ENCODE measurements around the gene ADK.

ADK gene

DNA sequence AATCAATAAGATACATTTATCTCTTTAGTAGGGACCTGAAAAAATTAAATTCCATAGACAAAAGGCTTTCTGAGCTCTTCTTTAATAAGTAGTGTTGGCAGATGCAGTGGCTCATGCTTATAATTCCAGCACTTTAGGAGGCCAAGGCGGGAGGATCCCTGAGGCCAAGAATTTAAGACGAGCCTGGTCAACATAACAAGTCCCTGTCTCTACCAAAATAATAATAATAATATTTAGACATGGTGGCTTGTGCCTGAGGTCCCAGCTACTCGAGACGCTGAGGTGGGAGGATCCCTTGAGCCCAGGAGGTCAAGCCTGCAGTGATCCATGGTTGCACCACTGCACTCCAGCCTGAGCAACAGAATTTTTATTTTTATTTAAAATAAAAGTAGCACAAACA lies 280.8 kb downstream of the ADK start:
- H3K9me3 ChIP-seq (ENCODE audit: insufficient read depth, low read depth, low read length): no peaks in the 10 kb centered on the region
- H3K9ac ChIP-seq (ENCODE audit: low read depth, low read length): no peak overlapping the region
- no peak overlapping the region for H3K27ac ChIP-seq (ENCODE audit: low read depth, low read length)
- no peaks in the 10 kb centered on the region for H3K27me3 ChIP-seq (ENCODE audit: insufficient read depth, low read length)
- H3K4me1 ChIP-seq (ENCODE audit: insufficient read depth, low read length): peaks cover 21% of the 10 kb centered on the region
- WGBS: 98% methylated on average over 4 of the region's 4 CpGs
- no peak overlapping the region for H3K4me3 ChIP-seq (ENCODE audit: low read length)
- no peaks in the 10 kb centered on the region for H3K36me3 ChIP-seq (ENCODE audit: insufficient read depth, low read length)

DNA sequence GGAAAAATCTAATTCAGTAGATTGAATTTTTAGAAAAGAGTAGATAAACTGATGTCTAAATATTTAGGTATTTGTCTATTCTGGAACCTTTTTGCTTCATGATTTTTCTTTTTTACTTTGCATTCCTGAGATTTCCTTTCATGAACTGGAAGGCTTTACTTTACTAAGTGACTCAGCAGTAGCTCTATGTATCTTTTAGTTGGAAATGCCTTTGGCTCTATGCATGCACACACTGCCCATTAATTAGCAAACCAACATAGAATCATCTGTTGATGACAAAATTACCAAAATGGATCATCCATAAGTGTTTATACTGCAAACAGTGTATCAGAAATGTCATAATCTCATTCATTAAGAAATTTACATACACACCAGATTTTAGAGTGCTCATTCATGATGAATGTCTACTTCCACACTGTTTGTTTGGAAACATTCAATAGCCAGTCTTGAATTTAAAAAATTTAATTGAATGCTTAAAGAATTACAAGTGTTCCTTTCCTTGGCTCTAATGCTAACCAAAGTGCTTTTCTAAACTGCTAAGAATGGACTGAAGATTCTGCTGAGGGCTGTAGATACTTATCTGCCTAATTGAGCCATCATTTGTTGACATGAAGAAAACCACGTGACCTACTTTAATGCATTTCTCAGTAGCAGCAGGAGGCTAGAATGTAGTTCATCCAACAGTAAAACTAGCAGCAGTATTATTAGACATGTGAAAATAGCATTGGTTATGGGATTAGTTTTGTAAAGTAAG lies 282.0 kb downstream of the ADK start:
- 100% methylated on average over 1 of the region's 1 CpG for WGBS
- Histone ChIP-seq H3K4me1 (ENCODE audit: insufficient read depth, low read length) (peaks cover 21% of the 10 kb centered on the region), H3K4me3 (ENCODE audit: low read length) (no peak overlapping the region), H3K36me3 (ENCODE audit: insufficient read depth, low read length) (no peaks in the 10 kb centered on the region), H3K9me3 (ENCODE audit: insufficient read depth, low read depth, low read length) (no peaks in the 10 kb centered on the region), H3K9ac (ENCODE audit: low read depth, low read length) (no peak overlapping the region), H3K27me3 (ENCODE audit: insufficient read depth, low read length) (no peaks in the 10 kb centered on the region), H3K27ac (ENCODE audit: low read depth, low read length) (no peak overlapping the region)

DNA sequence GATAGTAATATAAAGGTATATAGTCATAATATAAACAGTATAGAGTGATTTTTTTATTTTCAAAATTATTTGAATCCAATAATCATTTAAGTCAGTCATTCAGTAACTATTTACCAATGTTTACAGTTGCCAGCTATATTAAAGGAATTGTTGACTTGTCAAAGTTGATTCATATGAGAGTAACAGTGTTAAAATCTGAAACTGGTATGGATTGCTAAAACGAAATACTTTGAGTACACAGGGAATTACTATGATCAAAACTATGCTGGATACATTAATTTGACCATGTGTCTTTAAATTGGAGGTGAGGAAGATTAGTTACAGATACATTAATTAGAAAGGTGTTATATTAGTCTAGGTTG lies 282.6 kb downstream of the ADK start:
- Histone ChIP-seq H3K9me3 (ENCODE audit: insufficient read depth, low read depth, low read length) (no peaks in the 10 kb centered on the region), H3K9ac (ENCODE audit: low read depth, low read length) (no peak overlapping the region), H3K36me3 (ENCODE audit: insufficient read depth, low read length) (no peaks in the 10 kb centered on the region), H3K4me3 (ENCODE audit: low read length) (no peak overlapping the region), H3K27me3 (ENCODE audit: insufficient read depth, low read length) (no peaks in the 10 kb centered on the region), H3K27ac (ENCODE audit: low read depth, low read length) (no peak overlapping the region), H3K4me1 (ENCODE audit: insufficient read depth, low read length) (peaks cover 21% of the 10 kb centered on the region)
- WGBS: 88% methylated on average over 1 of the region's 1 CpG

- Histone ChIP-seq H3K4me1 (ENCODE audit: insufficient read depth, low read length) (peaks cover 21% of the 10 kb centered on the region), H3K4me3 (ENCODE audit: low read length) (no peak overlapping the region), H3K27me3 (ENCODE audit: insufficient read depth, low read length) (no peaks in the 10 kb centered on the region), H3K9ac (ENCODE audit: low read depth, low read length) (no peak overlapping the region), H3K9me3 (ENCODE audit: insufficient read depth, low read depth, low read length) (no peaks in the 10 kb centered on the region), H3K36me3 (ENCODE audit: insufficient read depth, low read length) (no peaks in the 10 kb centered on the region), H3K27ac (ENCODE audit: low read depth, low read length) (no peak overlapping the region)
- 95% methylated on average over 1 of the region's 1 CpG for WGBS
Observed at GRCh38 chr10:74433993-74434392, 283.0 kb downstream of the ADK start.

DNA sequence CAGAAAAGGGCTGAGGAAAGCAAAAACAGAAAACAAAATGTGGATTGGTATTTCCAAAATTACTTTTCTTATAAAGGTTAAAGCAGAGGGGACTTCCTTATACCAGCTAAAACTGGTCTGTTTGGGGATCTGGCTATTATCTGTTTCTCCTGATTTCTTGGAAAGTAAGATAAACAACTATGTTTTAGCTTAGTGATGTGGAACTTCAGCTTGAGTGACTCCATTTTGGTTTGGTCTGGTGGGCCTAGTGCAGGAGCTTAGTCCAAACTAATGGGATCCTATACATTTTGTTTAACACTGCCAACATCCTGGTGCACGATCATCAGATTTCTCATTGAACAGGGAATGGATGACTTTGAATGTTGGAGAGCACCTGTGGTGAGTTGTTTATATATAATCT lies 283.5 kb downstream of the ADK start:
- Histone ChIP-seq H3K4me3 (ENCODE audit: low read length) (no peak overlapping the region), H3K9me3 (ENCODE audit: insufficient read depth, low read depth, low read length) (no peaks in the 10 kb centered on the region), H3K9ac (ENCODE audit: low read depth, low read length) (no peak overlapping the region), H3K27me3 (ENCODE audit: insufficient read depth, low read length) (no peaks in the 10 kb centered on the region), H3K36me3 (ENCODE audit: insufficient read depth, low read length) (no peaks in the 10 kb centered on the region), H3K4me1 (ENCODE audit: insufficient read depth, low read length) (peaks cover 21% of the 10 kb centered on the region), H3K27ac (ENCODE audit: low read depth, low read length) (no peak overlapping the region)
- 92% methylated on average over 1 of the region's 1 CpG for WGBS

- Histone ChIP-seq H3K4me1 (ENCODE audit: insufficient read depth, low read length) (peaks cover 21% of the 10 kb centered on the region), H3K36me3 (ENCODE audit: insufficient read depth, low read length) (no peaks in the 10 kb centered on the region), H3K9me3 (ENCODE audit: insufficient read depth, low read depth, low read length) (no peaks in the 10 kb centered on the region), H3K4me3 (ENCODE audit: low read length) (no peak overlapping the region), H3K9ac (ENCODE audit: low read depth, low read length) (no peak overlapping the region), H3K27me3 (ENCODE audit: insufficient read depth, low read length) (no peaks in the 10 kb centered on the region), H3K27ac (ENCODE audit: low read depth, low read length) (no peak overlapping the region)
- WGBS: 99% methylated on average over 3 of the region's 3 CpGs
Observed at GRCh38 chr10:74436523-74437170, 285.6 kb downstream of the ADK start.

- H3K4me3 ChIP-seq (ENCODE audit: low read length): no peak overlapping the region
- no peaks in the 10 kb centered on the region for H3K36me3 ChIP-seq (ENCODE audit: insufficient read depth, low read length)
- no peaks in the 10 kb centered on the region for H3K27me3 ChIP-seq (ENCODE audit: insufficient read depth, low read length)
- no peak overlapping the region for H3K9ac ChIP-seq (ENCODE audit: low read depth, low read length)
- peaks cover 15% of the 10 kb centered on the region for H3K4me1 ChIP-seq (ENCODE audit: insufficient read depth, low read length)
- no peak overlapping the region for H3K27ac ChIP-seq (ENCODE audit: low read depth, low read length)
- no peaks in the 10 kb centered on the region for H3K9me3 ChIP-seq (ENCODE audit: insufficient read depth, low read depth, low read length)
Observed at GRCh38 chr10:74437822-74438221, 286.8 kb downstream of the ADK start.

DNA sequence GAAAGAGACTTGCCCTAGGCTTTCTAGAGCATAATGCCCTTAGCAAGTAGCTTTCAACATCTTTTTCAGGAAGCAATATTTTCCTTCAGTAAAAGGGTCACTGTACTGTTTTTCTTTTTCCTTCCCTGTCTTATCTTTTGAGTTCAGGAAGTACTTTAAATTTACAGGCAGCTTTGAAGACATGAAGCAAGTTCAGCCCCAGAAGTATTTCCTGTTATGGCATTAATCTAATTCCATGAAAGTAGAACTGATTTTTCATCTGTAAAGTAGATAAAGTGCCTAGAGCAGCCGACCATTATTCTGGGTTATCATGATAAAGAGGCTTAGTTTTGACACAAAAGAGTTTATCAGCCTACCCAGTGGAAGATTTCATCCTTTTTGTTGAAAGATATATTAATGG lies 288.2 kb downstream of the ADK start:
- 83% methylated on average over 1 of the region's 1 CpG for WGBS
- Histone ChIP-seq H3K9ac (ENCODE audit: low read depth, low read length) (no peak overlapping the region), H3K9me3 (ENCODE audit: insufficient read depth, low read depth, low read length) (no peaks in the 10 kb centered on the region), H3K36me3 (ENCODE audit: insufficient read depth, low read length) (no peaks in the 10 kb centered on the region), H3K4me3 (ENCODE audit: low read length) (no peak overlapping the region), H3K27ac (ENCODE audit: low read depth, low read length) (no peak overlapping the region), H3K4me1 (ENCODE audit: insufficient read depth, low read length) (peaks cover 2% of the 10 kb centered on the region; the same call in 1 of the 2 replicates), H3K27me3 (ENCODE audit: insufficient read depth, low read length) (no peaks in the 10 kb centered on the region)

DNA sequence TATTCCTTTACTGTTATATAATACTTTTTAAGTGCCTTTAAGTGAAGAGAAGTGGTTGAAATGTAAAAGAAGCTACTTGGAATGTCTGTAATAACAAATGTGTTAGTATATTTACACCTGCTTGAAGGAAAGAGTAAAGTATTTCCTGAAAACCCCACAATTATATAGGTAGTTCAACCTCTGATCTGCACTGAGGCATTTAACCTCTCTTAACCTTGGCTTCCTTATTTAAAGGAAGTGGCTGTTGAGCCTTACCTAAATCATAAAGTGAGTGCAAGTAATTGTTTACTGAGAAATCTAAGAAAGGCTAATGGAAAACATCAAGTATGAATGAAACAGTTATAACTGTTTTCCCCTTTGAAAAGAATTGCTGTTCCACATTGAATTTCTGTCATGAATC lies 294.5 kb downstream of the ADK start:
- no peak overlapping the region for H3K4me3 ChIP-seq (ENCODE audit: low read length)
- H3K27me3 ChIP-seq (ENCODE audit: insufficient read depth, low read length): no peaks in the 10 kb centered on the region
- no peaks in the 10 kb centered on the region for H3K9me3 ChIP-seq (ENCODE audit: insufficient read depth, low read depth, low read length)
- no peaks in the 10 kb centered on the region for H3K36me3 ChIP-seq (ENCODE audit: insufficient read depth, low read length)
- no peaks in the 10 kb centered on the region for H3K4me1 ChIP-seq (ENCODE audit: insufficient read depth, low read length)
- no peak overlapping the region for H3K9ac ChIP-seq (ENCODE audit: low read depth, low read length)
- H3K27ac ChIP-seq (ENCODE audit: low read depth, low read length): no peak overlapping the region

- H3K9me3 ChIP-seq (ENCODE audit: insufficient read depth, low read depth, low read length): no peaks in the 10 kb centered on the region
- no peaks in the 10 kb centered on the region for H3K36me3 ChIP-seq (ENCODE audit: insufficient read depth, low read length)
- no peaks in the 10 kb centered on the region for H3K27me3 ChIP-seq (ENCODE audit: insufficient read depth, low read length)
- H3K4me3 ChIP-seq (ENCODE audit: low read length): no peak overlapping the region
- H3K9ac ChIP-seq (ENCODE audit: low read depth, low read length): no peak overlapping the region
- H3K27ac ChIP-seq (ENCODE audit: low read depth, low read length): no peak overlapping the region
- peaks cover 6% of the 10 kb centered on the region; the same call in 1 of the 2 replicates for H3K4me1 ChIP-seq (ENCODE audit: insufficient read depth, low read length)
Observed at GRCh38 chr10:74450602-74451001, 299.6 kb downstream of the ADK start.

DNA sequence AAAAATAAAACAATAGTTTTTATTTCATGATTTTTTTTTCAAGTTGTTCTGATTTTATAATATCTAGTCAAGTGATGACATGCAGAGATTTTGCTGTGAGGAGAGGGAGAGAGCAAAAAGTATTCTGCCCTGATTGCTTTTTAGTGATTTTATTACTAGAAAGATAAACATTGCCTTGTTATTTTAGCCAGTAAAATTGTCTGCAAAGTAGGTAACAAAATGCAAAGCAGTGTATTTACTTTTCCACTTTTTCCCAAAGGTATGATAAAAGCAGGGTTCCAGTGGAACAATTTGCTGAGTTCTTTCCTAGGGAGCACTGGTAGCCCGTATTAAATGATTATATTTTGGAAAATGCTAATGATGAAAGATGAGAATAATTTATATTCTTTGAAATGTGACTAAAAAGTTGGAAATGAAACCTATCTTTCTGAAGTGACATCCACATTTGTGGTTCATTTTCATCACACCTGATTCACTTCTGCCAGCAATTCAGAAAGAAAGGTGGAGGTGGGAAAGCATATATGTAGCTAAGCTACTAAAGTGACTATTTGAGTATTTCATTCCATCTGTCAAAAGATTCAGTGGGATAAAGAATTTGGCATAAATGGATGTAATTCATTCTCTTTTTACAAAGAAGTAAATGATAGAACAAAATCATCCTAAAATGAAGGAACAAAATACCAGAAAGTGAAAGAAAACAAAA lies 300.3 kb downstream of the ADK start:
- H3K27me3 ChIP-seq (ENCODE audit: insufficient read depth, low read length): no peaks in the 10 kb centered on the region
- 97% methylated on average over 1 of the region's 1 CpG for WGBS
- H3K4me3 ChIP-seq (ENCODE audit: low read length): no peak overlapping the region
- no peak overlapping the region for H3K27ac ChIP-seq (ENCODE audit: low read depth, low read length)
- no peak overlapping the region for H3K9ac ChIP-seq (ENCODE audit: low read depth, low read length)
- no peaks in the 10 kb centered on the region for H3K36me3 ChIP-seq (ENCODE audit: insufficient read depth, low read length)
- H3K4me1 ChIP-seq (ENCODE audit: insufficient read depth, low read length): peaks cover 6% of the 10 kb centered on the region; the same call in 1 of the 2 replicates
- no peaks in the 10 kb centered on the region for H3K9me3 ChIP-seq (ENCODE audit: insufficient read depth, low read depth, low read length)
